GM12878 (cell line): ENCODE results near the gene FCER1G. TPM values are rescaled to one million over a fixed set of nuclear protein-coding genes. Genes with fewer than 3 reads are reported as not detected.

Source experiments
- ASH2L ChIP-seq: fragments of 300-600, 200-600 bp; sonication (generic); IDR thresholded peaks from 2 replicates; pipeline ENCODE4 v1.6.1; 2017; ENCODE audit warnings: low read depth, mild to moderate bottlenecking, borderline replicate concordance
- BACH1 ChIP-seq: fragments of 450-650 bp; IDR thresholded peaks from 2 replicates; pipeline ENCODE4 v1.6.1; 2017; ENCODE audit warnings: mild to moderate bottlenecking, borderline replicate concordance
- BMI1 ChIP-seq: fragments of 450-650 bp; IDR thresholded peaks from 2 replicates; pipeline ENCODE4 v1.6.1; 2016; ENCODE audit warnings: mild to moderate bottlenecking, moderate library complexity, borderline replicate concordance
- CREB1 ChIP-seq: IDR thresholded peaks from 2 replicates; pipeline ENCODE4 v1.6.1; 2012; ENCODE audit warnings: low read depth, mild to moderate bottlenecking, inconsistent platforms
- EGR1 ChIP-seq, 2 experiments: IDR thresholded peaks; 1 replicate in 1 of 2; 2 replicates in 1 of 2; pipeline ENCODE4 v1.6.1; 2011 to 2012; ENCODE audit warnings: low read depth in 2 of 2, low read length in 2 of 2, borderline replicate concordance in 1 of 2, mild to moderate bottlenecking in 1 of 2, moderate library complexity in 1 of 2
- FOXM1 ChIP-seq: IDR thresholded peaks from 2 replicates; pipeline ENCODE4 v1.6.1; 2012; ENCODE audit warnings: low read depth, mild to moderate bottlenecking, inconsistent platforms, low read length, moderate library complexity
- GABPA ChIP-seq: IDR thresholded peaks from 2 replicates; pipeline ENCODE4 v1.6.1; 2014; ENCODE audit warnings: antibody characterized with exemption, low read depth, mild to moderate bottlenecking, inconsistent platforms
- JUND ChIP-seq: IDR thresholded peaks from 2 replicates; pipeline ENCODE4 v1.6.1; 2012; ENCODE audit warnings: low read depth, mild to moderate bottlenecking, low read length, improper control_type of control experiment, moderate library complexity
- KDM1A ChIP-seq: fragments of 200-600 bp; sonication (generic); IDR thresholded peaks from 2 replicates; pipeline ENCODE4 v1.6.1; 2016; ENCODE audit warnings: borderline replicate concordance
- KLF5 ChIP-seq: fragments of 450-650 bp; IDR thresholded peaks from 2 replicates; pipeline ENCODE4 v1.6.1; 2014; ENCODE audit warnings: mild to moderate bottlenecking; ENCODE audit not compliant: partially characterized antibody
- MXI1 ChIP-seq: fragments of 150-350 bp; IDR thresholded peaks from 2 replicates; pipeline ENCODE4 v1.6.1; 2011; ENCODE audit warnings: low read depth, mild to moderate bottlenecking, inconsistent platforms, low read length, improper control_type of control experiment
- RBBP5 ChIP-seq: fragments of 200-600 bp; sonication (generic); conservative IDR thresholded peaks from 2 replicates; pipeline ENCODE4 v1.6.1; 2016
- SREBF1 ChIP-seq: IDR thresholded peaks from 2 replicates; pipeline ENCODE4 v1.6.1; 2012; ENCODE audit warnings: mild to moderate bottlenecking, low read length
- SUZ12 ChIP-seq: fragments of 200-600 bp; sonication (generic); IDR thresholded peaks from one replicate; pipeline ENCODE4 v1.6.1; 2018; ENCODE audit warnings: antibody characterized with exemption, mild to moderate bottlenecking; ENCODE audit not compliant: unreplicated experiment
- ZBED1 ChIP-seq: IDR thresholded peaks from 2 replicates; pipeline ENCODE4 v1.6.1; 2016; ENCODE audit warnings: borderline replicate concordance
- polyA plus RNA-seq, 11 experiments: library from polyadenylated mRNA; depleted of rRNA in 4 of 11; unstranded in 6 of 11; stranded (reverse) in 5 of 11; fragments of >200 nt; fragmentation: Nextera tagmentation in 4 of 11; fragmentation: Illumina TruSeq in 1 of 11; extraction: Ambion mirVana in 4 of 11; extraction: Trizol in 1 of 11; gene quantifications; 1 replicate in 1 of 11; 2 replicates in 10 of 11; pipeline versions ENCODE4 v1.2.1 to v1.2.3, GENCODE V29; 2011 to 2016; ENCODE audit warnings: inconsistent platforms in 2 of 11, missing spikeins in 2 of 11, low read depth in 1 of 11
- total RNA-seq, 4 experiments: library from RNA; depleted of rRNA in 3 of 4; stranded (reverse); fragments of >200 nt in 3 of 4; fragmentation: Illumina TruSeq in 1 of 4; extraction: Trizol in 1 of 4; gene quantifications; 2 replicates each; pipeline versions ENCODE4 v1.2.1 to v1.2.3, GENCODE V29; 2013 to 2021
- TF ChIP-seq, protein P1 (sequence below): fragments of 450-650 bp; IDR thresholded peaks from 2 replicates; pipeline ENCODE4 v1.6.1; 2017; ENCODE audit warnings: mild to moderate bottlenecking, moderate library complexity
- TF ChIP-seq, protein P2 (sequence below): IDR thresholded peaks from 2 replicates; pipeline ENCODE4 v1.6.1; 2012; ENCODE audit warnings: low read depth, low read length, improper control_type of control experiment
- TF ChIP-seq, protein P3 (sequence below): IDR thresholded peaks from 2 replicates; pipeline ENCODE4 v1.6.1; 2012; ENCODE audit warnings: low read depth, low read length, improper control_type of control experiment
- TF ChIP-seq, protein P4 (sequence below): IDR thresholded peaks from 2 replicates; pipeline ENCODE4 v1.6.1; 2011; ENCODE audit warnings: borderline replicate concordance, low read depth, mild to moderate bottlenecking, moderate library complexity, mixed read lengths, low read length; ENCODE audit not compliant: insufficient read depth; ENCODE audit errors: extremely low read length
- TF ChIP-seq, protein P5 (sequence below), 3 experiments: IDR thresholded peaks in 2 of 3; conservative IDR thresholded peaks in 1 of 3; 2 replicates each; pipeline ENCODE4 v1.5.1; 2011; ENCODE audit warnings: low read depth in 3 of 3, low read length in 3 of 3, mild to moderate bottlenecking in 3 of 3, control low read depth in 2 of 3, moderate library complexity in 2 of 3, inconsistent platforms in 1 of 3, mixed read lengths in 1 of 3; ENCODE audit not compliant: control insufficient read depth in 2 of 3, insufficient read depth in 1 of 3; ENCODE audit errors: extremely low read depth in 1 of 3
- TF ChIP-seq, protein P6 (sequence below): IDR thresholded peaks from 2 replicates; pipeline ENCODE4 v1.6.1; 2012; ENCODE audit warnings: low read length, inconsistent platforms

Gene FCER1G
- total and polyA plus RNA-seq, 10 of the 15 experiments (the other 5 are each of a cell fraction or from before 2014, with no cell fraction given), result 0.40 to 1.9 (median 0.89) TPM

DNA sequence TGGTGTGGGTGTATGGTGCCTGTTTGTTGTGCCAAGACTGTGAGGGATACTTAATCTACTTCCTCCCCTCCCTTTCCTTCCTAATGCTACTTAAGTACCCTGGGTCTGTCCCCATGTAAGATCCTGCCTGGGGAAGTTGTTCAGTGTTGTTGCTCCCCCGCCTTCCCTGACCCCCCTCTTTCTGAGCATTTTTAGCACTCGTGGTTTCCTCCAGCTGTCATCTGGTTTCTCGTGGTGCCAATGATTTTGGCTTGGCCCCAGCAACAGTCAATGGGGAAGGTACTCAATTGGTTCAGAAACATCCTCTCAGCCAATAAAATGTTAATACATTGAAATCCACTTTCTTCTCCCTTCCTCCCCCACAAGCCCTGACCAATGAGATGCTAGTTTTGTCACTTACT lies 29.8 kb upstream of the FCER1G start (continued):
- TF ChIP-seq ASH2L (no peak), RBBP5 (no peak), KLF5 (no peak), BMI1 (no peak), ZBED1 (no peak), SUZ12 (no peak), FOXM1 (peak; percentile 76), BACH1 (no peak), CREB1 (peak; percentile 58; the same call in 1 of the 2 replicates), GABPA (0 out of 2 replicates have a peak, but pooled peaks have one; percentile 29), KDM1A (no peak), SREBF1 (no peak), MXI1 (peak; percentile 32; the same call in 1 of the 2 replicates), EGR1 (IDR thresholded peaks at IDR 0.05; ENCODE audit: borderline replicate concordance in 1 of 2, low read depth in 2 of 2, low read length in 2 of 2) (peak in 1 of 2 experiments; percentile 65; a peak in 2 of 3 replicates), JUND (peak; percentile 12; the same call in 1 of the 2 replicates)
- TF ChIP-seq, protein P1, sequence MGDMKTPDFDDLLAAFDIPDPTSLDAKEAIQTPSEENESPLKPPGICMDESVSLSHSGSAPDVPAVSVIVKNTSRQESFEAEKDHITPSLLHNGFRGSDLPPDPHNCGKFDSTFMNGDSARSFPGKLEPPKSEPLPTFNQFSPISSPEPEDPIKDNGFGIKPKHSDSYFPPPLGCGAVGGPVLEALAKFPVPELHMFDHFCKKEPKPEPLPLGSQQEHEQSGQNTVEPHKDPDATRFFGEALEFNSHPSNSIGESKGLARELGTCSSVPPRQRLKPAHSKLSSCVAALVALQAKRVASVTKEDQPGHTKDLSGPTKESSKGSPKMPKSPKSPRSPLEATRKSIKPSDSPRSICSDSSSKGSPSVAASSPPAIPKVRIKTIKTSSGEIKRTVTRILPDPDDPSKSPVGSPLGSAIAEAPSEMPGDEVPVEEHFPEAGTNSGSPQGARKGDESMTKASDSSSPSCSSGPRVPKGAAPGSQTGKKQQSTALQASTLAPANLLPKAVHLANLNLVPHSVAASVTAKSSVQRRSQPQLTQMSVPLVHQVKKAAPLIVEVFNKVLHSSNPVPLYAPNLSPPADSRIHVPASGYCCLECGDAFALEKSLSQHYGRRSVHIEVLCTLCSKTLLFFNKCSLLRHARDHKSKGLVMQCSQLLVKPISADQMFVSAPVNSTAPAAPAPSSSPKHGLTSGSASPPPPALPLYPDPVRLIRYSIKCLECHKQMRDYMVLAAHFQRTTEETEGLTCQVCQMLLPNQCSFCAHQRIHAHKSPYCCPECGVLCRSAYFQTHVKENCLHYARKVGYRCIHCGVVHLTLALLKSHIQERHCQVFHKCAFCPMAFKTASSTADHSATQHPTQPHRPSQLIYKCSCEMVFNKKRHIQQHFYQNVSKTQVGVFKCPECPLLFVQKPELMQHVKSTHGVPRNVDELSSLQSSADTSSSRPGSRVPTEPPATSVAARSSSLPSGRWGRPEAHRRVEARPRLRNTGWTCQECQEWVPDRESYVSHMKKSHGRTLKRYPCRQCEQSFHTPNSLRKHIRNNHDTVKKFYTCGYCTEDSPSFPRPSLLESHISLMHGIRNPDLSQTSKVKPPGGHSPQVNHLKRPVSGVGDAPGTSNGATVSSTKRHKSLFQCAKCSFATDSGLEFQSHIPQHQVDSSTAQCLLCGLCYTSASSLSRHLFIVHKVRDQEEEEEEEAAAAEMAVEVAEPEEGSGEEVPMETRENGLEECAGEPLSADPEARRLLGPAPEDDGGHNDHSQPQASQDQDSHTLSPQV, result no peak
- TF ChIP-seq, protein P2, sequence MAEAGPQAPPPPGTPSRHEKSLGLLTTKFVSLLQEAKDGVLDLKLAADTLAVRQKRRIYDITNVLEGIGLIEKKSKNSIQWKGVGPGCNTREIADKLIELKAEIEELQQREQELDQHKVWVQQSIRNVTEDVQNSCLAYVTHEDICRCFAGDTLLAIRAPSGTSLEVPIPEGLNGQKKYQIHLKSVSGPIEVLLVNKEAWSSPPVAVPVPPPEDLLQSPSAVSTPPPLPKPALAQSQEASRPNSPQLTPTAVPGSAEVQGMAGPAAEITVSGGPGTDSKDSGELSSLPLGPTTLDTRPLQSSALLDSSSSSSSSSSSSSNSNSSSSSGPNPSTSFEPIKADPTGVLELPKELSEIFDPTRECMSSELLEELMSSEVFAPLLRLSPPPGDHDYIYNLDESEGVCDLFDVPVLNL, result no peak
- TF ChIP-seq, protein P3, sequence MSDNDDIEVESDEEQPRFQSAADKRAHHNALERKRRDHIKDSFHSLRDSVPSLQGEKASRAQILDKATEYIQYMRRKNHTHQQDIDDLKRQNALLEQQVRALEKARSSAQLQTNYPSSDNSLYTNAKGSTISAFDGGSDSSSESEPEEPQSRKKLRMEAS, result no peak
- TF ChIP-seq, protein P4, sequence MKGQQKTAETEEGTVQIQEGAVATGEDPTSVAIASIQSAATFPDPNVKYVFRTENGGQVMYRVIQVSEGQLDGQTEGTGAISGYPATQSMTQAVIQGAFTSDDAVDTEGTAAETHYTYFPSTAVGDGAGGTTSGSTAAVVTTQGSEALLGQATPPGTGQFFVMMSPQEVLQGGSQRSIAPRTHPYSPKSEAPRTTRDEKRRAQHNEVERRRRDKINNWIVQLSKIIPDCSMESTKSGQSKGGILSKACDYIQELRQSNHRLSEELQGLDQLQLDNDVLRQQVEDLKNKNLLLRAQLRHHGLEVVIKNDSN, result no peak
- TF ChIP-seq, protein P5, sequence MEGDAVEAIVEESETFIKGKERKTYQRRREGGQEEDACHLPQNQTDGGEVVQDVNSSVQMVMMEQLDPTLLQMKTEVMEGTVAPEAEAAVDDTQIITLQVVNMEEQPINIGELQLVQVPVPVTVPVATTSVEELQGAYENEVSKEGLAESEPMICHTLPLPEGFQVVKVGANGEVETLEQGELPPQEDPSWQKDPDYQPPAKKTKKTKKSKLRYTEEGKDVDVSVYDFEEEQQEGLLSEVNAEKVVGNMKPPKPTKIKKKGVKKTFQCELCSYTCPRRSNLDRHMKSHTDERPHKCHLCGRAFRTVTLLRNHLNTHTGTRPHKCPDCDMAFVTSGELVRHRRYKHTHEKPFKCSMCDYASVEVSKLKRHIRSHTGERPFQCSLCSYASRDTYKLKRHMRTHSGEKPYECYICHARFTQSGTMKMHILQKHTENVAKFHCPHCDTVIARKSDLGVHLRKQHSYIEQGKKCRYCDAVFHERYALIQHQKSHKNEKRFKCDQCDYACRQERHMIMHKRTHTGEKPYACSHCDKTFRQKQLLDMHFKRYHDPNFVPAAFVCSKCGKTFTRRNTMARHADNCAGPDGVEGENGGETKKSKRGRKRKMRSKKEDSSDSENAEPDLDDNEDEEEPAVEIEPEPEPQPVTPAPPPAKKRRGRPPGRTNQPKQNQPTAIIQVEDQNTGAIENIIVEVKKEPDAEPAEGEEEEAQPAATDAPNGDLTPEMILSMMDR (IDR thresholded peaks at IDR 0.05 in 2 of 3, conservative IDR thresholded peaks at IDR 0.05 in 1 of 3; ENCODE audit: control insufficient read depth in 2 of 3, extremely low read depth in 1 of 3, insufficient read depth in 1 of 3, low read depth in 3 of 3, low read length in 3 of 3), result no peak
- TF ChIP-seq, protein P6, sequence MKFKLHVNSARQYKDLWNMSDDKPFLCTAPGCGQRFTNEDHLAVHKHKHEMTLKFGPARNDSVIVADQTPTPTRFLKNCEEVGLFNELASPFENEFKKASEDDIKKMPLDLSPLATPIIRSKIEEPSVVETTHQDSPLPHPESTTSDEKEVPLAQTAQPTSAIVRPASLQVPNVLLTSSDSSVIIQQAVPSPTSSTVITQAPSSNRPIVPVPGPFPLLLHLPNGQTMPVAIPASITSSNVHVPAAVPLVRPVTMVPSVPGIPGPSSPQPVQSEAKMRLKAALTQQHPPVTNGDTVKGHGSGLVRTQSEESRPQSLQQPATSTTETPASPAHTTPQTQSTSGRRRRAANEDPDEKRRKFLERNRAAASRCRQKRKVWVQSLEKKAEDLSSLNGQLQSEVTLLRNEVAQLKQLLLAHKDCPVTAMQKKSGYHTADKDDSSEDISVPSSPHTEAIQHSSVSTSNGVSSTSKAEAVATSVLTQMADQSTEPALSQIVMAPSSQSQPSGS, result no peak
